ENCODE data around the gene SHROOM3.

GRCh38 chr4:76585272-76585671, 150.2 kb downstream of the SHROOM3 start:
- TF ChIP-seq RAD21 (IDR thresholded peaks at IDR 0.05; ENCODE audit: low read depth), result no peak
- TF ChIP-seq YY1 (IDR thresholded peaks at IDR 0.05; ENCODE audit: low read depth), result no peak
- no peak for TF ChIP-seq TCF12 (IDR thresholded peaks at IDR 0.05; ENCODE audit: low read depth)
- no peak for TF ChIP-seq ZBTB7A (IDR thresholded peaks at IDR 0.05; ENCODE audit: low read depth)
- no peak for TF ChIP-seq CREB1 (IDR thresholded peaks at IDR 0.05; ENCODE audit: low read depth)
- TF ChIP-seq, protein P1, sequence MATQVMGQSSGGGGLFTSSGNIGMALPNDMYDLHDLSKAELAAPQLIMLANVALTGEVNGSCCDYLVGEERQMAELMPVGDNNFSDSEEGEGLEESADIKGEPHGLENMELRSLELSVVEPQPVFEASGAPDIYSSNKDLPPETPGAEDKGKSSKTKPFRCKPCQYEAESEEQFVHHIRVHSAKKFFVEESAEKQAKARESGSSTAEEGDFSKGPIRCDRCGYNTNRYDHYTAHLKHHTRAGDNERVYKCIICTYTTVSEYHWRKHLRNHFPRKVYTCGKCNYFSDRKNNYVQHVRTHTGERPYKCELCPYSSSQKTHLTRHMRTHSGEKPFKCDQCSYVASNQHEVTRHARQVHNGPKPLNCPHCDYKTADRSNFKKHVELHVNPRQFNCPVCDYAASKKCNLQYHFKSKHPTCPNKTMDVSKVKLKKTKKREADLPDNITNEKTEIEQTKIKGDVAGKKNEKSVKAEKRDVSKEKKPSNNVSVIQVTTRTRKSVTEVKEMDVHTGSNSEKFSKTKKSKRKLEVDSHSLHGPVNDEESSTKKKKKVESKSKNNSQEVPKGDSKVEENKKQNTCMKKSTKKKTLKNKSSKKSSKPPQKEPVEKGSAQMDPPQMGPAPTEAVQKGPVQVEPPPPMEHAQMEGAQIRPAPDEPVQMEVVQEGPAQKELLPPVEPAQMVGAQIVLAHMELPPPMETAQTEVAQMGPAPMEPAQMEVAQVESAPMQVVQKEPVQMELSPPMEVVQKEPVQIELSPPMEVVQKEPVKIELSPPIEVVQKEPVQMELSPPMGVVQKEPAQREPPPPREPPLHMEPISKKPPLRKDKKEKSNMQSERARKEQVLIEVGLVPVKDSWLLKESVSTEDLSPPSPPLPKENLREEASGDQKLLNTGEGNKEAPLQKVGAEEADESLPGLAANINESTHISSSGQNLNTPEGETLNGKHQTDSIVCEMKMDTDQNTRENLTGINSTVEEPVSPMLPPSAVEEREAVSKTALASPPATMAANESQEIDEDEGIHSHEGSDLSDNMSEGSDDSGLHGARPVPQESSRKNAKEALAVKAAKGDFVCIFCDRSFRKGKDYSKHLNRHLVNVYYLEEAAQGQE (IDR thresholded peaks at IDR 0.05; ENCODE audit: low read depth), result no peak
- no peak for TF ChIP-seq FOXM1 (IDR thresholded peaks at IDR 0.05; ENCODE audit: borderline replicate concordance, low read depth)
- no peak for TF ChIP-seq CEBPB (IDR thresholded peaks at IDR 0.05)
- no peak for TF ChIP-seq TEAD4 (IDR thresholded peaks at IDR 0.05)
- TF ChIP-seq, protein P2, sequence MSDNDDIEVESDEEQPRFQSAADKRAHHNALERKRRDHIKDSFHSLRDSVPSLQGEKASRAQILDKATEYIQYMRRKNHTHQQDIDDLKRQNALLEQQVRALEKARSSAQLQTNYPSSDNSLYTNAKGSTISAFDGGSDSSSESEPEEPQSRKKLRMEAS (IDR thresholded peaks at IDR 0.05), result no peak
- TF ChIP-seq EGR1 (IDR thresholded peaks at IDR 0.05), result no peak
- no peak for TF ChIP-seq TAF1 (IDR thresholded peaks at IDR 0.05; ENCODE audit: low read depth)
- no peak for TF ChIP-seq EP300 (IDR thresholded peaks at IDR 0.05; ENCODE audit: borderline replicate concordance)
- no peak for TF ChIP-seq USF1 (IDR thresholded peaks at IDR 0.05)

Data from Ishikawa (cell line).